Vagina (tissue), 2 donors: ENCODE results near the gene CHRNA4.

ENCODE experiments used
- CTCF ChIP-seq, 3 experiments: fragments of 450-650 bp in 2 of 3; fragments of 200-600 bp in 1 of 3; sonication (generic) in 1 of 3; IDR thresholded peaks; one replicate each; pipeline ENCODE4 v1.5.1; 2017 to 2019; ENCODE audit warnings: antibody characterized with exemption in 3 of 3, mild to moderate bottlenecking in 2 of 3, moderate library complexity in 2 of 3
- POLR2AphosphoS5 ChIP-seq, 2 donors: sonication (generic); formaldehyde crosslinking; IDR thresholded peaks; one replicate each; pipeline ENCODE4 v1.9.0; 2017; ENCODE audit warnings: antibody characterized with exemption in 2 of 2, mild to moderate bottlenecking in 2 of 2, low read depth in 1 of 2; ENCODE audit not compliant: insufficient read depth in 1 of 2

DNA sequence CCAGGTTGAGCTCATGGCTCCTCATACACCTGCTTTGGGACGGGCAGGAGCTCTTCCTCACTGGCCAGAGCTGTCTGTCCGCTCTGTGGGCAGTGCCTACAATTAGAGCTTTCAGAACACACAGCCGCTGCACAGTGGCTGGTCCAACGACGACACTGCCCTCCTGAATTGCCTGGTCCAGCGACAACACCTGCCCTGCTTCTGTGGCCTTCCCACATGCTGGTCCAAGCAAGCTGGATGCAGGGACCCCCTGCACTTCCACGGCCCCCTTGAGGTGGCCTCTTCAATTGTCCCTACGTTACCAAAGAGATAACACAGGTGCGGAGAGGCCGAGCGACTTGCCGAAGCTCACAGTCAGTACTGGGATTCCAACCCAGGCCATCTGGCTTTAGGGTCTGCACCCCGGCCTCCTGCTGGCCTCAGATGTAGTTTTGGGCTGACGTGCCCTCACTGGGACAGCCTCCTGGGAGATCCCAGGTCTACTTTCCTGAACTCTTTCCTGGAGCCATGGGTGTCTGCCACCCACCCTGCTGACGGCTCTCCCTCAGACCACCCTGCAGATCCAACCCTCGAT lies 1.4 kb upstream of the CHRNA4 start:
- TF ChIP-seq CTCF (IDR thresholded peaks at IDR 0.05) (no peak), POLR2AphosphoS5 (IDR thresholded peaks at IDR 0.05; ENCODE audit: insufficient read depth in 1 of 2, low read depth in 1 of 2) (no peak)
